LNCaP clone FGC (cell line): ENCODE data around the gene ZNF462.

Experiments
- DNase-seq: peaks from one replicate; pipeline ENCODE4 v3.0.0-alpha.2; 2011; ENCODE audit warnings: low read depth
- H3K4me3 ChIP-seq: 2 replicates; pipeline ENCODE4 v1.5.1; 2011; ENCODE audit warnings: mild to moderate bottlenecking, low read depth, low read length, control low read depth
- CTCF ChIP-seq: IDR thresholded peaks from 2 replicates; pipeline ENCODE4 v1.5.1; 2012; ENCODE audit warnings: mild to moderate bottlenecking; ENCODE audit not compliant: control insufficient read depth, insufficient read depth; ENCODE audit errors: extremely low read depth

ZNF462 gene

DNA sequence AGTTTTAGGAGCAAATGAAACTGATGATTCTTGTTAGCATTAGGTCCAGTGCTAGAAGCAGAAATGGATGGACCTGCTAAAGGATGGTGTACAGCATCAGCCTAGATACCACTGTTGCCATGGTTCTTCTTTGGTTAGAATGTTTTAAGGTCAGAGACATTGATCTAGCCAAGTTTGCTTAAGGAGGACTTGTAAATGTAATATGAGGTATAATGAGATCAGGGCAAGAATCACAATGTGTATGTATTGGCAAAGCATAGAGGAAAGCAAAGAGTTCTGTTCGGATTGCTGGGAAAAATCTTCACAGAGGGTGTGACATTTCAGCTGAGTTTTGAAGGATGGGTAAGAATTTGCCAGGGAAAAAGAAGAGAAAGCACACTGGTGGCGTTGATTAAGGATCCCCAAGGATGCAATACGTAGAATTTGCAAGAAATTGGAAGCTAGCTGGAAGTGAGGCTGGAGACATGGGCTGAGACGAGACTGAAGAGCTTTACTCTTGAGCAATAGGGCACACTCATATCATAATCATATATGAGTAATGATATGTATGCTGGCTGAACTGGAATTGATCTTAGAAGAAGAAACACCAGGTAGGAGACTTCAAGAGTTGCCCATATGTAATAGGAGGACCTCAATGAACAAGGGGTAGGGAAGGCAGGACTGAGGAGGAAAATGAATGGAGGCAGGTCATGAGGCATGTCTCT is 102.0 kb downstream of the ZNF462 start:
- TF ChIP-seq CTCF, result no peak
- H3K4me3 ChIP-seq, result no peak overlapping the region
- DNase-seq, result peak; percentile 84

DNA sequence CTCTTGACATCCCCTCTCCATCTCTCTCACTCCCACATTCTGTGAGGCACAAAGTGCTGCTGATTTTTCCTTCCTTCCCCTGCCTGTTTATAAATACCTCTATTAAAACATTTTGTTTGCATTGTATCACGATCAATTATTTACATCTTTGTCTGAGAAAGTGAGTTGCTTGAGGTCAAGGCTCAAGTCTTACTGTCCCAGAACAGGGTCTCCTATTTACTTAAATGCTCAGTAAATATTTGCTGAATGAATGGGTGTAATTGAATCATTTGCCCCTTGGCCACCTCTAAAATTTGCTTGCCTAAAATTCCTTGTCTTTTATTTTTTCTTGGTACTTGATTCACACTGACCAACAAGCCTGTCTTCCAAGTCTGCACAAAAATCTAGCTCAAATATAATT is 103.5 kb downstream of the ZNF462 start:
- TF ChIP-seq CTCF, result no peak

DNA sequence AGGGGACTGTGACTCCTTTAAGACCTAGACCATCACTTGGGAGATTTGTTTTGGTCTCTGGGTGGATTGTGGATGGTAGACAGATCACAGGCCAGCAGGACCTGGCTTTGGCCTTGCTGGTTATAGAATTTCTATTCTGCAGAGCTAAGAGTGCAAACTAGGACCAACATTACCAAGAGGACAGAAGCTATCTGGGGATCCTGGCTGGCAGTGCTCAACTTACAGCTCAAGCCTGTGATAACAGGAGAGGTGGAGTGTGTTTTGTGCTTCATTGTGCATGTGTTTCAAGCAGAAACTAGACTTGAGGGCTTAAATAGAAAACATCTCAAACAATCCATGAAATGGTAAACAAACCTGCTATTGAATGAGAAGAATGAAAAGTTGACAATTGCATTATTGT is 106.7 kb downstream of the ZNF462 start:
- no peak for DNase-seq
- no peak for TF ChIP-seq CTCF
- no peak overlapping the region for H3K4me3 ChIP-seq

More for the DNA sequence above, 103.5 kb downstream of the ZNF462 start:
- DNase-seq, result peak; percentile 26
- no peak overlapping the region; the same call in 1 of the 2 replicates for H3K4me3 ChIP-seq

GRCh38 chr9:106970219-106970975 is 107.4 kb downstream of the ZNF462 start:
- no peak for DNase-seq
- no peak overlapping the region for H3K4me3 ChIP-seq
- no peak for TF ChIP-seq CTCF

- H3K4me3 ChIP-seq, result no peak overlapping the region
- no peak for DNase-seq
- no peak for TF ChIP-seq CTCF
Measured at GRCh38 chr9:106970976-106971457, 108.1 kb downstream of the ZNF462 start.

- DNase-seq, result no peak
- TF ChIP-seq CTCF, result no peak
- H3K4me3 ChIP-seq, result no peak overlapping the region
Measured at GRCh38 chr9:106972082-106972481, 109.1 kb downstream of the ZNF462 start.
